RWPE2 (cell line): ENCODE data around the gene APCDD1L.

Experiments
- ATAC-seq: fragments of 200-7000 bp; cut with Tn5 transposase; 3 replicates; pipeline ENCODE4 v1.9.1; 2021; ENCODE audit warnings: low read depth
- DNase-seq: peaks from one replicate; pipeline ENCODE4 v3.0.0-alpha.2; 2020; ENCODE audit warnings: low spot score
- H3K27ac ChIP-seq: fragments of 450-650 bp; 2 replicates; pipeline ENCODE4 v1.5.1; 2017; ENCODE audit warnings: mild to moderate bottlenecking; ENCODE audit not compliant: poor library complexity, severe bottlenecking
- H3K27me3 ChIP-seq: fragments of 250-450 bp; sonication (Bioruptor Pico); 2 replicates; pipeline ENCODE4 v1.5.1; 2021; ENCODE audit warnings: mild to moderate bottlenecking, moderate library complexity; ENCODE audit not compliant: insufficient read depth, poor library complexity, severe bottlenecking
- H3K36me3 ChIP-seq: fragments of 250-450 bp; sonication (Bioruptor Pico); 2 replicates; pipeline ENCODE4 v1.5.1; 2020; ENCODE audit warnings: low read depth, mild to moderate bottlenecking, moderate library complexity
- H3K4me1 ChIP-seq: fragments of 250-450 bp; sonication (Bioruptor Pico); 2 replicates; pipeline ENCODE4 v1.5.1; 2021; ENCODE audit warnings: mild to moderate bottlenecking, moderate library complexity; ENCODE audit not compliant: insufficient read depth, poor library complexity, severe bottlenecking
- H3K4me3 ChIP-seq: fragments of 250-450 bp; sonication (Bioruptor Pico); 2 replicates; pipeline ENCODE4 v1.5.1; 2021; ENCODE audit warnings: mild to moderate bottlenecking, moderate library complexity; ENCODE audit not compliant: severe bottlenecking
- H3K9me3 ChIP-seq: fragments of 250-450 bp; sonication (Bioruptor Pico); 2 replicates; pipeline ENCODE4 v1.5.1; 2021; ENCODE audit warnings: mild to moderate bottlenecking, moderate library complexity; ENCODE audit not compliant: severe bottlenecking
- TF ChIP-seq, protein P1 (sequence below): fragments of 450-650 bp; IDR thresholded peaks from one replicate; pipeline ENCODE4 v1.5.1; 2017; ENCODE audit warnings: mild to moderate bottlenecking, moderate library complexity; ENCODE audit not compliant: poor library complexity, severe bottlenecking

The APCDD1L gene

DNA sequence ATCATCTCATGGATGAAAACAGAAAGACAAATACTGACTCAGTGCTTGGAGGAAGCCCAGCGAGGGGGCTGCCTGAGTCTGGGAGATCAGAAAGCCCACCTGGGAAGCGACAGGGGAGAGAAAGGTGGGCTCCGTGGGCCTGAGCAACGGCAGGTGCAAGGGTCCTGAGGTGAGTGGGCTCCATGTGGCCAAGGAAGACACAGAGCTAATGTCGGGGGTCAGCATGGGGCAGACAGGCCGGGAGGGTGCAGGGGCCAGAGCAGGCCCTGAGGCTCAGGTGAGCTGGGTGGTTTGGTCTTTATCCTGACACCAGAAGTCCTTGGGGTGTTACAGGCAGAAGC lies 18.8 kb downstream of the APCDD1L start:
- Histone ChIP-seq H3K4me1 (no peaks in the 10 kb centered on the region), H3K27me3 (no peaks in the 10 kb centered on the region), H3K4me3 (no peak overlapping the region), H3K9me3 (no peaks in the 10 kb centered on the region), H3K27ac (no peak overlapping the region), H3K36me3 (no peaks in the 10 kb centered on the region)
- DNase-seq (peak; percentile 70), ATAC-seq (no peak)
- TF ChIP-seq, protein P1, sequence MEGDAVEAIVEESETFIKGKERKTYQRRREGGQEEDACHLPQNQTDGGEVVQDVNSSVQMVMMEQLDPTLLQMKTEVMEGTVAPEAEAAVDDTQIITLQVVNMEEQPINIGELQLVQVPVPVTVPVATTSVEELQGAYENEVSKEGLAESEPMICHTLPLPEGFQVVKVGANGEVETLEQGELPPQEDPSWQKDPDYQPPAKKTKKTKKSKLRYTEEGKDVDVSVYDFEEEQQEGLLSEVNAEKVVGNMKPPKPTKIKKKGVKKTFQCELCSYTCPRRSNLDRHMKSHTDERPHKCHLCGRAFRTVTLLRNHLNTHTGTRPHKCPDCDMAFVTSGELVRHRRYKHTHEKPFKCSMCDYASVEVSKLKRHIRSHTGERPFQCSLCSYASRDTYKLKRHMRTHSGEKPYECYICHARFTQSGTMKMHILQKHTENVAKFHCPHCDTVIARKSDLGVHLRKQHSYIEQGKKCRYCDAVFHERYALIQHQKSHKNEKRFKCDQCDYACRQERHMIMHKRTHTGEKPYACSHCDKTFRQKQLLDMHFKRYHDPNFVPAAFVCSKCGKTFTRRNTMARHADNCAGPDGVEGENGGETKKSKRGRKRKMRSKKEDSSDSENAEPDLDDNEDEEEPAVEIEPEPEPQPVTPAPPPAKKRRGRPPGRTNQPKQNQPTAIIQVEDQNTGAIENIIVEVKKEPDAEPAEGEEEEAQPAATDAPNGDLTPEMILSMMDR = no peak

DNA sequence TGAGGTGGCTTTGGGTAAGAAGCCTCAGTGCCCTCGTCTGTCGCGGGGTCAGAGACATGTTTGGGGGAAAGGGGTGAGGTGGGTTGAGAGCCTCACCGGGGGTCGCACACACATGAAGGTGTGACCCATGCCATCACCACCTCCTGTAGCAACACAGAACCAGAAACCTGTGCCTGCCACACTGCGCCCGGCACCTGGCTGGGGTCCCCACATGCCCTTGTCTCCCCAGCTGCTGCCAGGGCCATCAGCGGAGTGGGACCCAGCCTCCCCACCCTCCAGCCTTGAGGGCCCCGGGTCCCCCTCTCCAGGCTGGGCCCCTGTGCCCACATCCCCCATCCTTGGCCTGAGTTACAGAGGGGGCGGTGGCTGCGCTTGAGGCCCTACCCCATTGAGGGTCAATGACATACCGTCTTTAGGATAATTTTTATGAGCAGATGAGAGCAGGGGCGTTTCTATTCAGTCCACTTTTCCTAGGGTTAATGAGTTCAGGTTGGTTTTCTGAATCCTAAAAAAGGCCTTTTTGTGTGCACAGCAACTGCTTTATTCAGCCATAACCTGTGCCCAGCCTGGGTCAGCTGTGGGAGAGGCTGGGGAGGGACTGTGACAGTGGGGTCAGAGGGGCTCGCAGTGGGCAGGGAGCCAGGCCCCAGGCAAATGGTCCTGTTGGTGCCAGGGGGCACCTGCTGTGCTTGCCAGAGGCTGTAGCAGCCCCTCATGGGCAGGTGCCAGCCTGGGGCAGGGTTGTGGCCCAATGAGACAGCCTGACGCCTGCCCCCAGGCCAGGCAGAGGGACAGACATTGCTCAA lies 19.4 kb downstream of the APCDD1L start:
- Histone ChIP-seq H3K36me3 (no peaks in the 10 kb centered on the region), H3K27ac (no peak overlapping the region), H3K4me1 (no peaks in the 10 kb centered on the region), H3K4me3 (no peak overlapping the region), H3K9me3 (no peaks in the 10 kb centered on the region), H3K27me3 (no peaks in the 10 kb centered on the region)
- TF ChIP-seq, protein P1 = no peak
- DNase-seq (peak; percentile 76), ATAC-seq (no peak)

DNA sequence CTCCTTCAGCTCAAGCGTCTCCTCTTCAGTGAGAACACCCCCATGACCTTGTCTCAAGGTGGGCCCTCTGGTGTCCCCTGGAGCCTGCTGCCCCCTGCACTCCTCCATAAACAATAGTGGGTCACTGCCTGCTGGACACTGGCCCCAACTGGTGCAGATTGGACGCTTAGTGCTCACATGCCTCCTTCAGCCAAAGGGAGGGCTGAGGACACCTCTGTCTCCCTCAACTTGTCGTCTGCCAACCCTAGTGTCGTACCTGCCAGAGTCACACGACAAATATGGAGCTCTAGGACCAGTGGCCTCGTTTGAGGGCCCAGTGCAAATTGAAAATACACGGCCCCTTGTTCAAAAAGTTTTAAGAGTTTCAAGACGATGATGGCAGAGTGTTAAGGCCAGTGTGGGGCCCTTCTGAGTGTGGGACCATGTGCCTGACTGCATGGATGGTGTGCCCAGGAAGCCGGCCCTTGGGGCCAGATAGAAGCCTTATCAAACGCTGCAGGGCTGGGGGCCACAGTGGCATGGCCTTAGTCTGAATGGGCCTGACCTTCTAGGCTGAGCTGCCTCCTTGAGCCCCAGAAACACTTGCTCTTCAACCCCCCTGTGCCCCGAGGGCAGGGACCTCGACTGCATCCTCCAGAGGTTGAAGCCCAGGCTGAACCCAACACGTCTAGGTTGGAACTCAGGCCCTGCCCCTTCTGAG lies 20.1 kb downstream of the APCDD1L start:
- Histone ChIP-seq H3K4me3 (no peak overlapping the region), H3K9me3 (no peaks in the 10 kb centered on the region), H3K4me1 (no peaks in the 10 kb centered on the region), H3K27me3 (no peaks in the 10 kb centered on the region), H3K36me3 (no peaks in the 10 kb centered on the region), H3K27ac (no peak overlapping the region)
- DNase-seq (peak; percentile 67), ATAC-seq (no peak)
- TF ChIP-seq, protein P1 = no peak

DNA sequence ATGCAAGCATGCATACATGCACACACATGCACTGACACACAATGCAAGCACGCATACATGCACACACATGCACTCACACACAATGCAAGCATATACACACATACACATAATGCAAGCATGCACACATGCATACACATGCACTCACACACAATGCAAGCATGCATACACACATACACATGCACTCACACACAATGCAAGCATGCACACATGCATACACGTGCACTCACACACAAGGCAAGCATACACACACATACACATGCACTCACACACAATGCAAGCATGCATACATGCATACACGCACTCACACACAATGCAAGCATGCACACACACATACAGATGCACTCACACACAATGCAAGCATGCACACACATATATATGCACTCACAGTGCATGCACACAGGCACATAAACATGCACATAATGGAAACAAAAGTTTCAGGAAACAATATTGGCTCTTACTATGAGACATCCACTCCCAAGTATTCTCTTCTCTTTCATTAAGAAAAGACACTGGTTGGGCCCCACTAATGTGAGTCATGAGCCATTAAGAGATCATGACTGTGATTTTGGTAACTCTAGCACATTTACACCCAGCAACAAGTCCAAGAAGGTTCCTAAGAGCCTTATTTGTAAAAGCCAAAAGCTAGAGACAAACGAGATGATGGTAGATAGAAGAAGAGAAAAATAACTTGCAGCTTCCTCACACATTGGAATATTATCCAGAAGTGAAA lies 22.2 kb downstream of the APCDD1L start:
- Histone ChIP-seq H3K4me1 (no peaks in the 10 kb centered on the region), H3K9me3 (no peaks in the 10 kb centered on the region), H3K27ac (no peak overlapping the region), H3K27me3 (no peaks in the 10 kb centered on the region), H3K36me3 (no peaks in the 10 kb centered on the region), H3K4me3 (no peak overlapping the region)
- DNase-seq (no peak), ATAC-seq (peak; percentile 34; the same call in 1 of the 3 replicates)
- TF ChIP-seq, protein P1 = no peak
